ENCODE results near the gene BDH1. TPM values are rescaled to one million over a fixed set of nuclear protein-coding genes. Genes with fewer than 3 reads are reported as not detected.
"Not testable (repeated sequence)": the region's sequence is repeated elsewhere in the genome, so short reads cannot be mapped to it uniquely, and the experiment has no call there.

The BDH1 gene
- total RNA-seq, 1 donor = 0.99 TPM

DNA sequence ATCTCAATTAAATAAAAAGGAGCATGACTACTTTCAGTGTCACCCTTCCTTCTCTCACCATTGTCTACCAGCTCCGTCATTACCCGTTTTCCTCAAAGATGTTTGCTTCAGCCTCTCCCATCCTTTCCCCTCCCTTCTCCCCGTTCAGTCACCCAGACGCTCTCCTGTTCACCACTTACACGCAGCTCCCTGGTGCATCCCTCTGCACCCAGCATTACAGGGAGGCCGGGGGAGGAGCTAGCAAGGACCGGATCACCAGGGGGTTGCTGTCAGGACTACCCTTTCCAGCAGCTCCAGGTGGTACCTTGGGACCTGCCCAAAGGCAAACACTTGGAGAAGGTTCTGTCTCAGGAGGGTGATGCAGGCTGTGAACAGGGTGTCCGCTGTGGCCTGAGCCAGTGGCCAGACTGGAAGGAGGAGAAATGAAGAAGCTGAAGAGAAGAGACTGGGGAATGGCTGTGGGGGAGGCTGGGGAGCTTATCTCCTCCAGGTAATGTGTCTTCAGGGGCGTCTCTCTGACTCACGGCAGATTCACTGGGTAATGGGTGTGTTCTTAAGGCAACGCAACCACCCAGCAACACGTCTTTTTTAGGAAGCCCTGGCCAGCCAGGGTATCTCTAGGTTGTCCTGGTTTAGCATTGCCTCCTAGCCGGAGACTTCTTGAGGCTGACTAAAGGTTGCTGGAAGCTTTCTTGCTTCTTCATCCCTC lies 21.8 kb upstream of the BDH1 start:
- H3K4me3 ChIP-seq (ENCODE audit: low read depth, low read length) = no peak overlapping the region
- no peak for DNase-seq (ENCODE audit: low read depth)
- TF ChIP-seq, protein P1, sequence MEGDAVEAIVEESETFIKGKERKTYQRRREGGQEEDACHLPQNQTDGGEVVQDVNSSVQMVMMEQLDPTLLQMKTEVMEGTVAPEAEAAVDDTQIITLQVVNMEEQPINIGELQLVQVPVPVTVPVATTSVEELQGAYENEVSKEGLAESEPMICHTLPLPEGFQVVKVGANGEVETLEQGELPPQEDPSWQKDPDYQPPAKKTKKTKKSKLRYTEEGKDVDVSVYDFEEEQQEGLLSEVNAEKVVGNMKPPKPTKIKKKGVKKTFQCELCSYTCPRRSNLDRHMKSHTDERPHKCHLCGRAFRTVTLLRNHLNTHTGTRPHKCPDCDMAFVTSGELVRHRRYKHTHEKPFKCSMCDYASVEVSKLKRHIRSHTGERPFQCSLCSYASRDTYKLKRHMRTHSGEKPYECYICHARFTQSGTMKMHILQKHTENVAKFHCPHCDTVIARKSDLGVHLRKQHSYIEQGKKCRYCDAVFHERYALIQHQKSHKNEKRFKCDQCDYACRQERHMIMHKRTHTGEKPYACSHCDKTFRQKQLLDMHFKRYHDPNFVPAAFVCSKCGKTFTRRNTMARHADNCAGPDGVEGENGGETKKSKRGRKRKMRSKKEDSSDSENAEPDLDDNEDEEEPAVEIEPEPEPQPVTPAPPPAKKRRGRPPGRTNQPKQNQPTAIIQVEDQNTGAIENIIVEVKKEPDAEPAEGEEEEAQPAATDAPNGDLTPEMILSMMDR (IDR thresholded peaks at IDR 0.05; ENCODE audit: insufficient read depth, low read length) = no peak

GRCh38 chr3:197576838-197577237 lies 21.1 kb upstream of the BDH1 start:
- no peak for DNase-seq (ENCODE audit: low read depth)
- no peak overlapping the region for H3K4me3 ChIP-seq (ENCODE audit: low read depth, low read length)
- TF ChIP-seq, protein P1 (IDR thresholded peaks at IDR 0.05; ENCODE audit: insufficient read depth, low read length) = no peak

- TF ChIP-seq, protein P1 (IDR thresholded peaks at IDR 0.05; ENCODE audit: insufficient read depth, low read length) = no peak
- DNase-seq (ENCODE audit: low read depth) = no peak
- no peak overlapping the region for H3K4me3 ChIP-seq (ENCODE audit: low read depth, low read length)
These were observed 19.6 kb upstream of the BDH1 start for GRCh38 chr3:197575362-197575761.

- DNase-seq (ENCODE audit: low read depth); H3K4me3 ChIP-seq (ENCODE audit: low read depth, low read length): not testable (repeated sequence)
These were observed 18.7 kb upstream of the BDH1 start for GRCh38 chr3:197574396-197574991.

DNA sequence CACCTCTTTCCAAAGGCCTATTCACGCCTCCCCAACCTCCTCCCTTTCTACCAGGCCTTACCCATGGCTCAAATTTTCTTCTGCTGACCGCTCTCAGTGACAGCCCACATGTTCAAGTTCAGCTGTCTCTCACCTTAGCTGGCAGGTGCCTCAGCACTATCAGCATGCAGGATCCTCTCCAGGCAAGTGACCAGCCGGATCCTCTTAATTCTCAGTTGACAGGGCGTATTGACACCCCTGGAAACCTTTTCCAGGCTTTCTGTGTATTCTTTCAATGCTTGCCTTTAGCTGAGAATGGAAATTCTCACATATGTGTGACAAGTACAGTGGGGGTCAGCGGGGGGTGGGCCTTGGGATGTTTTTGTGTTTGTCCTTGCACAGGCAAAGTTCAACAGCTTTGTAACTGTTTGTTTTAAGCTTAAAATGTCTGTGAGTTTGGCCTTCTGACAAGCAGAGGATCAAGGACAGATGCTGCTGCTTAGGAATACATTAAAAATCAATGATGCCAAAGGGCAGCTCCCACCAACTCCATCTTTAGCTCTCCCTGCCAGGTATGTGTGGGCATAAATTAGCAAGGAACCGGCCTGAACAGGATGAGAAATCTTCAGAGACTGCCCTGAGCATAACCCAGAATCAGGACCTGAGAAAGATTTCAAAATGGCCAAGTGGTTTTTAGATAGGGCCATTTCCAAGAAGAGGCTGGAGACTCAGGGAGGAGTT lies 17.4 kb upstream of the BDH1 start:
- TF ChIP-seq, protein P1 (IDR thresholded peaks at IDR 0.05; ENCODE audit: insufficient read depth, low read length) = no peak
- no peak overlapping the region for H3K4me3 ChIP-seq (ENCODE audit: low read depth, low read length)
- no peak for DNase-seq (ENCODE audit: low read depth)

DNA sequence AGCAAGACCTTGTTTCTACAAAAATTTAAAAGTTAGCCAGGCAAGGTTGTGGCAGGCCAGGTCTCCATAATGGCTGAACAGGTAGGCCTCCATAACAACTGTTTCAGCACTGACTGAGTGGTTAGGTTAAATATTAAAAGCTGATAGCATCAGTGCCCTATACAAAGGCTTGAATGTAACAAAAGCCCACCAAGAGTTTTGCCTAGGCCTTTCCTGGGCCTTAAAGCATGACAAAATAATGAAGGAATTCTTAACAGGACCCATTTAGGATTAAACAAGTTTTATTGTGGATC lies 16.1 kb upstream of the BDH1 start:
- H3K4me3 ChIP-seq (ENCODE audit: low read depth, low read length); DNase-seq (ENCODE audit: low read depth): not testable (repeated sequence)

GRCh38 chr3:197571074-197571879 lies 15.5 kb upstream of the BDH1 start:
- DNase-seq (ENCODE audit: low read depth); H3K4me3 ChIP-seq (ENCODE audit: low read depth, low read length): not testable (repeated sequence)

- DNase-seq (ENCODE audit: low read depth); H3K4me3 ChIP-seq (ENCODE audit: low read depth, low read length): not testable (repeated sequence)
These were observed 13.7 kb upstream of the BDH1 start for GRCh38 chr3:197569433-197569832.
